22Rv1 (cell line): ENCODE data around the gene ERFE.

ENCODE experiments used
- CTCF ChIP-seq: fragments of 450-650 bp; IDR thresholded peaks from 2 replicates; pipeline ENCODE4 v1.5.1; 2017; ENCODE audit warnings: mild to moderate bottlenecking
- ZFX ChIP-seq: fragments of 450-650 bp; IDR thresholded peaks from 2 replicates; pipeline ENCODE4 v1.6.1; 2017; ENCODE audit warnings: antibody characterized with exemption, borderline replicate concordance

- TF ChIP-seq CTCF, result no peak
- no peak for TF ChIP-seq ZFX
Measured at GRCh38 chr2:238127165-238128060, 31.4 kb upstream of the ERFE start.
